Measurements from ENCODE around the gene CLK3.

DNA sequence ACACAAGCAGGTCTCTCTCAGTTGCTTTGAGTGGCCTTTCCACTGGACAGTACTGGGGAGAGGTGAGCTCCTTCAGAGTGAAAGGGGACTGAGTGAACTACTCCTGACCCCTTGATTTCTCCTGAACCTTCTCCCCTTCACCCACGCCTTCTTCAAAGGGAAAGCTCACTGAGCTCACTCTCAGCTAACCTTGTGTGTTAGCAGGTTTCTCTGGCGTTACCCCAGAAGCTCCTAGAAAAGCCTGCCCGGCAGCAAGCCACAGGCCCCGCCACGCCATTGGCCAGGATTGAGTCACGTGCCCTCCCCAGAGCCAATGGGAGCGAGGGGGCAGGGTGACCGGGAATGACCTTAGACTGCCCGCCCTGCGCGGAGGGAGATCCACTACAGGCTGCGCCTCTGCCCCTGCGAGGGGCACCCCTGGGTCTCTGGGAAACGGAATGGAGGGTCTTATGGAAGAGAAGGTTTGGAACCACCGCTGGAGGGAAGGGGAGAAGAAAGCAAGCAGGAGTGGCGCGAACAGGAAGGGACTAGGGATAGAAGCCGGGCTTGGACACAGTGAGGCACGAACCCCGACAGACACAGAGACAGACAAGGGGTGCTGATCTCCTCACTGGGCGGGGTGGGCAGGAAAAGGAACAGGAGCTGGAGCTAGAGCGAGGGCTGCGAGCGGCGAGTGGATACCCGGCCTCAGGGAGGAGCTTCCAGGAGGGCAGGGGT lies 17.4 kb upstream of the CLK3 start:
- TF ChIP-seq, protein P1, sequence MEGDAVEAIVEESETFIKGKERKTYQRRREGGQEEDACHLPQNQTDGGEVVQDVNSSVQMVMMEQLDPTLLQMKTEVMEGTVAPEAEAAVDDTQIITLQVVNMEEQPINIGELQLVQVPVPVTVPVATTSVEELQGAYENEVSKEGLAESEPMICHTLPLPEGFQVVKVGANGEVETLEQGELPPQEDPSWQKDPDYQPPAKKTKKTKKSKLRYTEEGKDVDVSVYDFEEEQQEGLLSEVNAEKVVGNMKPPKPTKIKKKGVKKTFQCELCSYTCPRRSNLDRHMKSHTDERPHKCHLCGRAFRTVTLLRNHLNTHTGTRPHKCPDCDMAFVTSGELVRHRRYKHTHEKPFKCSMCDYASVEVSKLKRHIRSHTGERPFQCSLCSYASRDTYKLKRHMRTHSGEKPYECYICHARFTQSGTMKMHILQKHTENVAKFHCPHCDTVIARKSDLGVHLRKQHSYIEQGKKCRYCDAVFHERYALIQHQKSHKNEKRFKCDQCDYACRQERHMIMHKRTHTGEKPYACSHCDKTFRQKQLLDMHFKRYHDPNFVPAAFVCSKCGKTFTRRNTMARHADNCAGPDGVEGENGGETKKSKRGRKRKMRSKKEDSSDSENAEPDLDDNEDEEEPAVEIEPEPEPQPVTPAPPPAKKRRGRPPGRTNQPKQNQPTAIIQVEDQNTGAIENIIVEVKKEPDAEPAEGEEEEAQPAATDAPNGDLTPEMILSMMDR (IDR thresholded peaks at IDR 0.05) = no peak
- TF ChIP-seq POLR2A (IDR thresholded peaks at IDR 0.05) = no peak
